Activated CD8-positive, alpha-beta memory T cell treated with anti-CD3 and anti-CD28 coated beads for 1 hour (primary cell): ENCODE data around the gene LEO1.
"Not testable (repeated sequence)": the region's sequence is repeated elsewhere in the genome, so short reads cannot be mapped to it uniquely, and the experiment has no call there.

ENCODE experiments used
- DNase-seq, 2 donors: peaks; one replicate each; pipeline ENCODE4 v3.0.0-alpha.2; 2020; ENCODE audit warnings: low read depth in 1 of 2; ENCODE audit errors: extremely low read depth in 1 of 2

The LEO1 gene

GRCh38 chr15:52004806-52005205 is 33.2 kb upstream of the LEO1 start:
- DNase-seq, result no peak

- DNase-seq, result no peak
Observed at GRCh38 chr15:52003710-52004109, 32.1 kb upstream of the LEO1 start.

- DNase-seq, result not testable (repeated sequence)
Observed at GRCh38 chr15:52003089-52003488, 31.5 kb upstream of the LEO1 start.

GRCh38 chr15:52002351-52002750 is 30.8 kb upstream of the LEO1 start:
- no peak for DNase-seq

GRCh38 chr15:51992953-51993352 is 21.4 kb upstream of the LEO1 start:
- DNase-seq, result no peak

GRCh38 chr15:51991141-51991540 is 19.6 kb upstream of the LEO1 start:
- no peak for DNase-seq

- DNase-seq, result no peak
Observed at GRCh38 chr15:51982770-51983103, 11.2 kb upstream of the LEO1 start.

- no peak for DNase-seq
Observed at GRCh38 chr15:51982013-51982769, 10.6 kb upstream of the LEO1 start.

GRCh38 chr15:51973775-51974174 is 2.2 kb upstream of the LEO1 start:
- no peak for DNase-seq

- DNase-seq, result no peak
Observed at GRCh38 chr15:51973220-51973619, 1.6 kb upstream of the LEO1 start.

- no peak for DNase-seq
Observed at GRCh38 chr15:51971032-51971374, 575 bp downstream of the LEO1 start.

- no peak for DNase-seq
Observed at GRCh38 chr15:51970132-51970817, 1.3 kb downstream of the LEO1 start.

- DNase-seq, result no peak
Observed at GRCh38 chr15:51969728-51970127, 1.9 kb downstream of the LEO1 start.

GRCh38 chr15:51967583-51967982 is 4.0 kb downstream of the LEO1 start:
- no peak for DNase-seq

GRCh38 chr15:51966192-51966591 is 5.4 kb downstream of the LEO1 start:
- DNase-seq, result no peak

- DNase-seq, result no peak
Observed at GRCh38 chr15:51965691-51966090, 5.9 kb downstream of the LEO1 start.

- DNase-seq, result no peak
Observed at GRCh38 chr15:51955504-51955903, 16.1 kb downstream of the LEO1 start.

- no peak for DNase-seq
Observed at GRCh38 chr15:51952805-51953204, 18.8 kb downstream of the LEO1 start.

GRCh38 chr15:51947124-51947523 is 24.5 kb downstream of the LEO1 start:
- DNase-seq, result no peak

GRCh38 chr15:51939216-51939615 is 32.4 kb downstream of the LEO1 start:
- DNase-seq, result no peak

GRCh38 chr15:51938286-51938685 is 33.3 kb downstream of the LEO1 start:
- DNase-seq, result no peak

GRCh38 chr15:51936105-51936478 is 35.5 kb downstream of the LEO1 start:
- DNase-seq, result no peak
